ENCODE measurements around the gene DNAJC4. TPM values are rescaled to one million over a fixed set of nuclear protein-coding genes. Genes with fewer than 3 reads are reported as not detected.

Gene DNAJC4
- total and polyA plus RNA-seq, 8 donors = 28.1 to 125 (median 34.7) TPM

GRCh38 chr11:64239662-64240434 lies 9.5 kb downstream of the DNAJC4 start:
- Histone ChIP-seq H3K4me3 (peak overlapping the region in 2 of 4 donors; percentile 78), H3K36me3 (no peaks in the 10 kb centered on the region), H3K27me3 (no peaks in the 10 kb centered on the region), H3K9me3 (no peaks in the 10 kb centered on the region), H3K4me1 (peaks cover 29 to 57% (median 51%) of the 10 kb centered on the region in 3 donors), H3K27ac (peak overlapping the region; percentile 97 to 100 (median 98))
- no peak for ATAC-seq
- intact Hi-C loops (cut with DNase I) = no loop called here
- DNase-seq = peak in 1 of 6 donors; percentile 49
- TF ChIP-seq, protein P1, sequence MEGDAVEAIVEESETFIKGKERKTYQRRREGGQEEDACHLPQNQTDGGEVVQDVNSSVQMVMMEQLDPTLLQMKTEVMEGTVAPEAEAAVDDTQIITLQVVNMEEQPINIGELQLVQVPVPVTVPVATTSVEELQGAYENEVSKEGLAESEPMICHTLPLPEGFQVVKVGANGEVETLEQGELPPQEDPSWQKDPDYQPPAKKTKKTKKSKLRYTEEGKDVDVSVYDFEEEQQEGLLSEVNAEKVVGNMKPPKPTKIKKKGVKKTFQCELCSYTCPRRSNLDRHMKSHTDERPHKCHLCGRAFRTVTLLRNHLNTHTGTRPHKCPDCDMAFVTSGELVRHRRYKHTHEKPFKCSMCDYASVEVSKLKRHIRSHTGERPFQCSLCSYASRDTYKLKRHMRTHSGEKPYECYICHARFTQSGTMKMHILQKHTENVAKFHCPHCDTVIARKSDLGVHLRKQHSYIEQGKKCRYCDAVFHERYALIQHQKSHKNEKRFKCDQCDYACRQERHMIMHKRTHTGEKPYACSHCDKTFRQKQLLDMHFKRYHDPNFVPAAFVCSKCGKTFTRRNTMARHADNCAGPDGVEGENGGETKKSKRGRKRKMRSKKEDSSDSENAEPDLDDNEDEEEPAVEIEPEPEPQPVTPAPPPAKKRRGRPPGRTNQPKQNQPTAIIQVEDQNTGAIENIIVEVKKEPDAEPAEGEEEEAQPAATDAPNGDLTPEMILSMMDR (IDR thresholded peaks at IDR 0.05) = no peak
- no peak for FAIRE-seq
- WGBS, 2 donors = 71% methylated on average over 11 of the region's 11 CpGs

DNA sequence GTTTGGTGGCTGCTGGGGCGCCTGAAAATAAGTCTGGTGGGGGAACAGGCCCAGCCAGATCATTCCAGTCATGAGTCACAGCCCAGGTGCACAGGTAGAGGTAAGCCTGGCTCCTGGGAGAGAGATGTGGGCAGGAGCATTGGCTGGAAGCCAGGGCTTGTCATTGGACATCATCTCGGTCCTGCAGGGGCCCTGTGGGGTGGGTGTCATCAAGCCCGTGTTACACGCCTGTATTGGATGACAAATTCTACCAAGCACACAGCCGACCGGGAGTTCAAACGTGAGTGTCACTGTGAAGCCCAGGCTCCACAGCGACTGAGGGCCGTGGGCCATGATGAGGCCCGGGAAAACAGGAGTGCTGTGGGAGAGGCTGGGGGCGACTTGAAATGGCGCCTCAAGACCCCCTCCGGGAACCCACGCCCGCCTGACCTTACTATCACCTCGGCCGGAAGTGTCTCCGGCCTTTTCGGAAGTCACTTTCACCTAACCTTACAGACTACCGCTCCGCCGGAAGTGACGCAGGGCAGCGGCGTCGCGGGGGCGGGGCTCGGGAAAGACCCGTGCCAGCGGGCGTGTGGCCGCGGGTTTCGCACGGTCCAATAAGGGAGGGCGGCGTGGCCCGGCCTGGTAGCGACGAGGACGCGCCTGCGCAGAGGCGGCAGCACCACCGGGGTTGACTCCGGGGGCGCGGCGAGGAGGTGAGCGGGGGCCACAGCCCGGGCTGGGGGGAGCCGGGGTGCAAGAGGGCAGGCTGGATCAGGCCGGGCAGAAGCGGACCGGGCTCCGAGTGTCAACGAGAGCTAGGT lies 10.3 kb downstream of the DNAJC4 start, which contains the start of gene FKBP2:
FKBP2 (plus strand) TSS at position 661 of the 806 bp plus-strand sequence. CDS start 1,293 bp downstream, outside the sequence.
- peak; percentile 97 to 99 (median 99) for DNase-seq
- WGBS, 2 donors = 0 to 1% methylated on average over 58 of the region's 58 CpGs
- intact Hi-C loops (cut with DNase I) = no loop called here
- H3K27me3 ChIP-seq = no peaks in the 10 kb centered on the region
- no peak for FAIRE-seq
- ATAC-seq = peak; percentile 56 to 74 (median 66)
- no peaks in the 10 kb centered on the region for H3K9me3 ChIP-seq
- no peaks in the 10 kb centered on the region for H3K36me3 ChIP-seq
- H3K4me3 ChIP-seq = peak within 1 kb of the TSS; percentile 78 to 91 (median 80)
- peak within 1 kb of the TSS; percentile 97 to 100 (median 98) for H3K27ac ChIP-seq
- TF ChIP-seq, protein P1 (IDR thresholded peaks at IDR 0.05) = no peak
- H3K4me1 ChIP-seq = peaks cover 29 to 55% (median 46%) of the 10 kb centered on the region in 3 donors

DNA sequence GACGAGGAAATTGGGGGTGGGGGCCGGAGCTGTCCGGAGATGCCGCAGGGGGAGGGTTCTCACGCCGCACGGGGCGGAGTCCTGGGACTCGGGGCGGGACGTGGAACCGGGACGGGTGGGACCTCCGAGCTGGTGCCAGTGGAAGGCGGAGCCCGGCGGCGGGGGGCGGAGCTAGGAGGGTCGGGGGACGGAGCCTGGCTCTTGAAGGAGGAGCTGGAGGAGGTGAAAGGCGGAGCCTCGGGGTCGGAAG lies 10.8 kb downstream of the DNAJC4 start:
- no peaks in the 10 kb centered on the region for H3K9me3 ChIP-seq
- no peaks in the 10 kb centered on the region for H3K27me3 ChIP-seq
- TF ChIP-seq, protein P1 (IDR thresholded peaks at IDR 0.05) = no peak
- FAIRE-seq (no peak), DNase-seq (peak in 5 of 6 donors; percentile 100), ATAC-seq (peak; percentile 69 to 82 (median 76))
- 0 to 2% methylated on average over 24 of the region's 24 CpGs for WGBS, 2 donors
- H3K36me3 ChIP-seq = no peaks in the 10 kb centered on the region
- peak overlapping the region; percentile 97 to 100 (median 98) for H3K27ac ChIP-seq
- H3K4me1 ChIP-seq = peaks cover 29 to 49% (median 46%) of the 10 kb centered on the region in 3 donors
- H3K4me3 ChIP-seq = peak overlapping the region; percentile 26 to 78 (median 57)
- intact Hi-C loops (cut with DNase I) = no loop called here

- Histone ChIP-seq H3K4me1 (peaks cover 29 to 48% (median 43%) of the 10 kb centered on the region in 3 donors), H3K36me3 (no peaks in the 10 kb centered on the region), H3K9me3 (no peaks in the 10 kb centered on the region), H3K27ac (peak overlapping the region; percentile 97 to 100 (median 98)), H3K27me3 (no peaks in the 10 kb centered on the region), H3K4me3 (peak overlapping the region; percentile 78 to 91 (median 80))
- DNase-seq (peak in 4 of 6 donors; percentile 70 to 100 (median 85)), ATAC-seq (peak in 3 of 4 donors; percentile 0 to 4 (median 2)), FAIRE-seq (no peak)
- 0% methylated on average over 60 to 63 of the region's 63 CpGs for WGBS, 2 donors
- TF ChIP-seq, protein P1 (IDR thresholded peaks at IDR 0.05) = no peak
- intact Hi-C loops (cut with DNase I) = no loop called here
Measured at GRCh38 chr11:64241491-64242374, 11.4 kb downstream of the DNAJC4 start.
